Mesenchymal stem cell (in vitro differentiated cells and primary cell): ENCODE measurements around the gene PLPPR3.

Source experiments
- DNase-seq: peaks from one replicate; pipeline ENCODE4 v3.0.0-alpha.2; 2013
- H2AFZ ChIP-seq: one replicate; pipeline ENCODE4 v1.6.1; 2013; ENCODE audit warnings: low read depth, mild to moderate bottlenecking, control low read depth, inconsistent platforms, low read length, moderate library complexity
- H2AK5ac ChIP-seq: 2 replicates; pipeline ENCODE4 v1.6.1; 2013; ENCODE audit warnings: low read length, moderate library complexity, mild to moderate bottlenecking, inconsistent platforms; ENCODE audit not compliant: severe bottlenecking
- H2BK120ac ChIP-seq: one replicate; pipeline ENCODE4 v1.6.1; 2013; ENCODE audit warnings: low read depth, mild to moderate bottlenecking, inconsistent platforms, low read length, moderate library complexity
- H2BK12ac ChIP-seq, 2 experiments: one replicate each; pipeline ENCODE4 v1.6.1; 2013; ENCODE audit warnings: inconsistent platforms in 2 of 2, low read length in 2 of 2, mild to moderate bottlenecking in 2 of 2, moderate library complexity in 2 of 2, control low read depth in 1 of 2
- H2BK15ac ChIP-seq: one replicate; pipeline ENCODE4 v1.6.1; 2013; ENCODE audit warnings: mild to moderate bottlenecking, low read depth, inconsistent platforms; ENCODE audit not compliant: poor library complexity, severe bottlenecking
- H2BK5ac ChIP-seq: 2 replicates; pipeline ENCODE4 v1.6.1; 2013; ENCODE audit warnings: low read depth, mild to moderate bottlenecking, low read length, control low read depth, inconsistent platforms; ENCODE audit not compliant: poor library complexity, severe bottlenecking
- H3K14ac ChIP-seq, 2 experiments: one replicate each; pipeline ENCODE4 v1.6.1; 2013; ENCODE audit warnings: inconsistent platforms in 2 of 2, low read length in 2 of 2, control low read depth in 1 of 2, mild to moderate bottlenecking in 1 of 2, moderate library complexity in 1 of 2
- H3K18ac ChIP-seq, 2 experiments: one replicate each; pipeline ENCODE4 v1.6.1; 2013; ENCODE audit warnings: inconsistent platforms in 2 of 2, low read length in 2 of 2, control low read depth in 1 of 2, low read depth in 1 of 2, mild to moderate bottlenecking in 1 of 2
- H3K23ac ChIP-seq, 2 experiments: one replicate each; pipeline ENCODE4 v1.6.1; 2013; ENCODE audit warnings: inconsistent platforms in 2 of 2, low read length in 2 of 2, mild to moderate bottlenecking in 2 of 2, moderate library complexity in 2 of 2, control low read depth in 1 of 2
- H3K27ac ChIP-seq: 2 replicates; pipeline ENCODE4 v1.5.1; 2013; ENCODE audit warnings: mild to moderate bottlenecking, moderate library complexity, low read length, control low read depth, inconsistent platforms; ENCODE audit not compliant: poor library complexity, severe bottlenecking
- H3K27me3 ChIP-seq, 2 experiments: 2 replicates each; pipeline versions ENCODE4 v1.6.1 to v1.7.0; 2013; ENCODE audit warnings: low read length in 2 of 2, mild to moderate bottlenecking in 2 of 2, moderate library complexity in 2 of 2, control low read depth in 1 of 2, inconsistent platforms in 1 of 2; ENCODE audit not compliant: control insufficient read depth in 1 of 2, insufficient read depth in 1 of 2
- H3K36me3 ChIP-seq, 2 experiments: 2 replicates each; pipeline versions ENCODE4 v1.6.1 to v1.7.0; 2013; ENCODE audit warnings: low read length in 2 of 2, control low read depth in 1 of 2, inconsistent platforms in 1 of 2, low read depth in 1 of 2, mild to moderate bottlenecking in 1 of 2; ENCODE audit not compliant: insufficient read depth in 2 of 2, control insufficient read depth in 1 of 2
- H3K4ac ChIP-seq, 2 experiments: one replicate each; pipeline ENCODE4 v1.6.1; 2013; ENCODE audit warnings: inconsistent platforms in 2 of 2, low read length in 2 of 2, mild to moderate bottlenecking in 2 of 2, moderate library complexity in 2 of 2, control low read depth in 1 of 2, low read depth in 1 of 2
- H3K4me1 ChIP-seq: 2 replicates; pipeline ENCODE4 v1.6.1; 2013; ENCODE audit warnings: low read depth, low read length, control low read depth; ENCODE audit not compliant: control insufficient read depth, insufficient read depth
- H3K4me2 ChIP-seq: 2 replicates; pipeline ENCODE4 v1.6.1; 2013; ENCODE audit warnings: low read length, mild to moderate bottlenecking, inconsistent platforms; ENCODE audit not compliant: poor library complexity, severe bottlenecking
- H3K4me3 ChIP-seq, 2 experiments: 2 replicates each; pipeline versions ENCODE4 v1.5.1 to v1.7.0; 2013; ENCODE audit warnings: low read length in 2 of 2, mild to moderate bottlenecking in 2 of 2, control low read depth in 1 of 2, low read depth in 1 of 2; ENCODE audit not compliant: insufficient read depth in 1 of 2
- H3K79me1 ChIP-seq: replicated peaks from 2 replicates; pipeline ENCODE4 v1.6.1; 2013; ENCODE audit warnings: mild to moderate bottlenecking, control low read depth, low read length, inconsistent platforms; ENCODE audit not compliant: poor library complexity, severe bottlenecking
- H3K9ac ChIP-seq: 2 replicates; pipeline ENCODE4 v1.7.0; 2013; ENCODE audit warnings: mild to moderate bottlenecking, low read length, moderate library complexity
- H3K9me3 ChIP-seq: 2 replicates; pipeline ENCODE4 v1.7.0; 2013; ENCODE audit warnings: mild to moderate bottlenecking, low read length; ENCODE audit not compliant: control insufficient read depth
- H4K8ac ChIP-seq: one replicate; pipeline ENCODE4 v1.6.1; 2013; ENCODE audit warnings: inconsistent platforms, mild to moderate bottlenecking, low read length, moderate library complexity
- H4K91ac ChIP-seq: one replicate; pipeline ENCODE4 v1.6.1; 2013; ENCODE audit warnings: mild to moderate bottlenecking, low read length, inconsistent platforms
- WGBS: methylation state at CpG from one replicate; pipeline ENCODE4 v1.1.7; 2013; ENCODE audit warnings: mixed read lengths; 5-methylcytosine and 5-hydroxymethylcytosine counted together

PLPPR3 gene

DNA sequence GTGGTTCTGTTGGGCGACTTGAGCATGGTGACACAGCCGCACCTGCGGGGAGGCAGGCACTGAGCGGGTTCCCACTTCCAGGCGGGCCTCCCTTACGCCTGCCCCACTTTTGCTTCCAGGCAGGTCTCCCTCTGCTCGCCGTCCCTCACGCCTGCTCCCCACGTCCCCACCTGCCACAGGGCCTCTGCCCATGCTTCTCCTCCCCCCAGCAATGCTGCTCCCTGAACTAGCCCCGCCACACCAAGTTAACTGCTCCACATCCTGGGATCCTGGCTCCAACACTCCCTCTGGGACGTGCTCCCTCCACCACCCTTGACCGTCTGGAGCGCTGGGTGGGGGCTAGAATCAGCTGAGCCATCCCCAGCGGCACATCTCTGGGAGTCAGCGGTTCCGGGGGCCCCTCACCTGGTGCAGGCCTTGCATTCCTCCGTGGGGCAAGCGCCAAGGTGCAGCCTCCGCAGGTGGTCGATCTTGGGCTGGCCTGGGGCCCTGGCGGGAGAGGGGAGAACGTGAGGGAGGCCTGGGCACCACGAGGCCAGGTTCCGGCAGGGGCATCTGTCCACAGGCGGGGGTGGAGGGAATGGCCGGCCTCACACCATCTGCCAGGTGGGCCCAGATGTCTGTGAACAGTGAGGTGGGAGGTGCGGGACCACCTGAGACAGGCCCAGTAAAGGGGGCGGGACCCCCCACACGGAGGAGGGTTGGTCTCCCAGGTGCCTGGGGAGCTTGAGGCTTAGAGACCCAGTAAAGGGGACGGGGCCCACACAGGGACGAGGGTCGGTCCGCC lies 46.9 kb upstream of the PLPPR3 start:
- no peak overlapping the region for H2BK5ac ChIP-seq
- H3K4me3 ChIP-seq, result no peak overlapping the region
- H3K36me3 ChIP-seq, result peaks cover 13 to 44% of the 10 kb centered on the region in 2 experiments
- H2BK12ac ChIP-seq, result peak overlapping the region; percentile 57 to 69
- H3K27me3 ChIP-seq, result no peaks in the 10 kb centered on the region
- H2BK120ac ChIP-seq, result no peak overlapping the region
- peak overlapping the region; percentile 90 for H4K91ac ChIP-seq
- no peak overlapping the region for H3K23ac ChIP-seq
- DNase-seq, result no peak
- H3K14ac ChIP-seq, result no peak overlapping the region
- WGBS, result 91% methylated on average over 34 of the region's 34 CpGs
- H3K4me2 ChIP-seq, result no peak overlapping the region
- peak overlapping the region; percentile 27 for H4K8ac ChIP-seq
- H3K27ac ChIP-seq, result peak overlapping the region; percentile 56
- no peaks in the 10 kb centered on the region for H3K9me3 ChIP-seq
- peaks cover 61% of the 10 kb centered on the region for H3K4me1 ChIP-seq
- peak overlapping the region; percentile 68 for H3K9ac ChIP-seq
- H2BK15ac ChIP-seq, result no peak overlapping the region
- H2AFZ ChIP-seq, result no peak overlapping the region
- H2AK5ac ChIP-seq, result peak overlapping the region; percentile 43
- peaks cover 5% of the 10 kb centered on the region for H3K79me1 ChIP-seq
- H3K18ac ChIP-seq, result peak overlapping the region; percentile 45 to 58
- peak overlapping the region in 1 of 2 experiments; percentile 6 for H3K4ac ChIP-seq

DNA sequence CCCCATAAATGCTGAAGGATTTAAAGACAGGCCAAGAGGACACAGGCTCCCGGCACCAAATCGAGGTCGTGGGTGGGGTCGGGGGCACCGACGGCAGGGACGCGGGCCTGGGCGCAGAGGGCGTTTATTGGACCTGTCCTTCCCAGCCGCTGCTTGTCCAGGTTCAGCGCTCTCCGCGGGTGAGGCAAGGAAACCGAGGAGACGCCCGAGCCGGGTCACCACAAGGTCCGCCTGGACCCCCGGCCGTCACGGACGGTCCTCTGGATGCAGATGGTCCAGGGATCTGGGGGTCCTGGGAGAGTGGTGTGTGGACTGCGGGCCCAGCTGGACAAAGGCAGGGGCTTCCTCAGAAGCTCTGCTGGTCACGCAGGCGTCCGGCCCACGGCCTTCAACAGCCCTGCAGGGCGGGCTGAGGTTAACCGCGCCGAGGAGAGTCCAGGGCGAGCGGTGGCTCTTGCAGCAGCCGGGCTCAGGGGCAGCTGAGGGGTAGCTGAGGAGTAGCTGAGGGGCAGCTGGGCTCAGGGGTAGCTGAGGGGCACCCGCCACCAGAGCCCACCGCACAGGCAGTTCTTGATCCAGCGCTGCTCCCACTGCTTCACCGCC lies 46.2 kb upstream of the PLPPR3 start:
- Histone ChIP-seq H3K4me2 (no peak overlapping the region), H3K27me3 (no peaks in the 10 kb centered on the region), H2BK120ac (no peak overlapping the region), H3K14ac (no peak overlapping the region), H2AK5ac (peak overlapping the region; percentile 81), H3K18ac (no peak overlapping the region), H4K91ac (no peak overlapping the region), H3K4me1 (peaks cover 61% of the 10 kb centered on the region), H3K79me1 (peaks cover 5% of the 10 kb centered on the region), H3K9me3 (no peaks in the 10 kb centered on the region), H2BK5ac (no peak overlapping the region), H3K36me3 (peaks cover 13 to 41% of the 10 kb centered on the region in 2 experiments), H4K8ac (no peak overlapping the region), H3K23ac (no peak overlapping the region), H3K4ac (no peak overlapping the region), H2BK15ac (no peak overlapping the region), H3K4me3 (no peak overlapping the region), H2BK12ac (no peak overlapping the region), H3K27ac (peak overlapping the region; percentile 11), H3K9ac (no peak overlapping the region), H2AFZ (no peak overlapping the region)
- WGBS, result 96% methylated on average over 36 of the region's 39 CpGs
- no peak for DNase-seq

DNA sequence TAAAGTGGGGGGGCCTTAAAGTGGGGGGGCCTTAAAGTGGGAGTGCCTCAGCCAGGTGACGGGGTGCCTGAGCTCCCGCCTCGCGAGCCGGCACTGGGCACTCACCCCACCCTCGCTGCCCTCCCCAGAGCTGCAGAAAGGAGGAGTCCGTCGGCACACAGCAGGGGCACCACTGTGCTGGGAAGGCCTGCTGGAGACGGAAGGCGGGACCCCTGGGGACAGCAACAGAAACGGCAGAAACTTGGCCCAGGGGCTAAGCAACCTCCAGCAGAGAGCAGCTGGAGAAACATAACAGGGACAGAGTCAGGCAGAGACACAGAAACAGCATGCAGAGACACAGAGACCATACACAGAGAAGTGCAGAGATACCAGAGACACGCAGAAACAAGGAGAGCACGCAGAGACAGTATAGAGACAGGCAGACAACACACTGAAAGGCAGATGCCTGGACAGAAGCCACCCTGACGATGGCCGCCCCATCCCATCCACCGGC lies 45.6 kb upstream of the PLPPR3 start:
- no peak overlapping the region for H3K23ac ChIP-seq
- H3K14ac ChIP-seq, result no peak overlapping the region
- DNase-seq, result no peak
- 82% methylated on average over 16 of the region's 16 CpGs for WGBS
- H4K8ac ChIP-seq, result no peak overlapping the region
- no peak overlapping the region for H3K9ac ChIP-seq
- no peaks in the 10 kb centered on the region for H3K9me3 ChIP-seq
- H3K18ac ChIP-seq, result no peak overlapping the region
- H3K4me1 ChIP-seq, result peaks cover 63% of the 10 kb centered on the region
- peak overlapping the region in 1 of 2 experiments; percentile 9 for H3K4me3 ChIP-seq
- no peak overlapping the region for H2BK15ac ChIP-seq
- no peak overlapping the region for H3K4me2 ChIP-seq
- no peak overlapping the region for H2BK12ac ChIP-seq
- H2AK5ac ChIP-seq, result peak overlapping the region; percentile 81
- H3K79me1 ChIP-seq, result peaks cover 5% of the 10 kb centered on the region
- H2BK5ac ChIP-seq, result no peak overlapping the region
- H2AFZ ChIP-seq, result no peak overlapping the region
- H3K36me3 ChIP-seq, result peaks cover 13 to 40% of the 10 kb centered on the region in 2 experiments
- H3K27me3 ChIP-seq, result no peaks in the 10 kb centered on the region
- no peak overlapping the region for H2BK120ac ChIP-seq
- H3K4ac ChIP-seq, result no peak overlapping the region
- no peak overlapping the region for H4K91ac ChIP-seq
- peak overlapping the region; percentile 11 for H3K27ac ChIP-seq

DNA sequence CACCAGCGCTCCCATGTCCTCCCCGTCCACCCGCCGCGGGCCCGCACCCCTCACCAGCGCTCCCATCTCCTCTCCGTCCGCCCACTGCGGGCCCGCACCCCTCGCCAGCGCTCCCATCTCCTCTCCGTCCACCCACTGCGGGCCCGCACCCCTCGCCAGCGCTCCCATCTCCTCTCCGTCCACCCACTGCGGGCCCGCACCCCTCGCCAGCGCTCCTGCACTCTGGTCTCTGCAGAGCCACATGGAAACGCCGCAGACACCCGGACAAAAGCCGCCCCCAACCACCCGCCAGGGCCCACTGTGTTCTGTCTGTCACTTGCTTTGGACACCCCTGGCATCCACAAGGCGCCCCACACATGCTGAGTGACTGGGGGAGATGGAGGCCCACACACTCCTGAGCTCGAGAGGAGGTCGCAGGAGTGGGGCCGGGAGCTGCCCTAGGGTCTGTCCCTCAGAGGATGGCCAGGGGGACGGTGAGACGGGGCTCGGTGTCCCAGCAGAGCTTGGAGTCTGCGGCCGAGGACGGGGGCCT lies 45.1 kb upstream of the PLPPR3 start:
- H3K27ac ChIP-seq, result no peak overlapping the region
- DNase-seq, result no peak
- 92% methylated on average over 34 of the region's 38 CpGs for WGBS
- H3K9ac ChIP-seq, result no peak overlapping the region
- H3K4me3 ChIP-seq, result peak overlapping the region in 1 of 2 experiments; percentile 9
- H3K79me1 ChIP-seq, result peaks cover 5% of the 10 kb centered on the region
- peaks cover 13 to 35% of the 10 kb centered on the region in 2 experiments for H3K36me3 ChIP-seq
- H4K8ac ChIP-seq, result no peak overlapping the region
- no peak overlapping the region for H3K14ac ChIP-seq
- no peak overlapping the region for H2BK120ac ChIP-seq
- no peaks in the 10 kb centered on the region for H3K27me3 ChIP-seq
- no peak overlapping the region for H2AFZ ChIP-seq
- H3K4me1 ChIP-seq, result peaks cover 60% of the 10 kb centered on the region
- no peak overlapping the region for H3K4me2 ChIP-seq
- no peak overlapping the region for H4K91ac ChIP-seq
- H3K4ac ChIP-seq, result no peak overlapping the region
- peak overlapping the region; percentile 19 for H2BK5ac ChIP-seq
- no peak overlapping the region for H2BK15ac ChIP-seq
- H2AK5ac ChIP-seq, result peak overlapping the region; percentile 56
- H3K23ac ChIP-seq, result no peak overlapping the region
- no peak overlapping the region for H3K18ac ChIP-seq
- H2BK12ac ChIP-seq, result no peak overlapping the region
- H3K9me3 ChIP-seq, result no peaks in the 10 kb centered on the region
